LNCAP (cell line): Measurements from ENCODE around the gene LRRC73.
A peak's percentile ranks its signal among the peaks of the same experiment; 100 is the strongest.

Source experiments
- CTCF ChIP-seq: fragments of 450-650 bp; IDR thresholded peaks from 2 replicates; pipeline ENCODE4 v1.5.1; 2017; ENCODE audit warnings: mild to moderate bottlenecking

Gene LRRC73

GRCh38 chr6:43459535-43459934 is 50.6 kb downstream of the LRRC73 start:
- TF ChIP-seq CTCF, result no peak

- TF ChIP-seq CTCF, result peak; percentile 29; the same call in 1 of the 2 replicates
Measured at GRCh38 chr6:43457643-43458042, 52.5 kb downstream of the LRRC73 start.
